HepG2 (cell line): ENCODE data around the gene CDKN2AIP. TPM values are rescaled to one million over a fixed set of nuclear protein-coding genes. Genes with fewer than 3 reads are reported as not detected.

Experiments
- ARNT ChIP-seq: fragments of 450-650 bp; IDR thresholded peaks from 2 replicates; pipeline ENCODE4 v1.6.1; 2017
- BORCS8-MEF2B ChIP-seq: sonication (generic); formaldehyde crosslinking; IDR thresholded peaks from 2 replicates; pipeline ENCODE4 v1.8.0; 2022; ENCODE audit warnings: mild to moderate bottlenecking, missing genetic modification reagents
- CBX5 ChIP-seq: sonication (generic); formaldehyde crosslinking; IDR thresholded peaks from 2 replicates; pipeline ENCODE4 v1.4.0; 2020; ENCODE audit warnings: missing genetic modification reagents, borderline replicate concordance
- FOXA3 ChIP-seq: IDR thresholded peaks from 2 replicates; pipeline ENCODE4 v1.6.1; 2016; ENCODE audit warnings: missing genetic modification reagents, missing compliant biosample characterization
- GATAD2A ChIP-seq: IDR thresholded peaks from 2 replicates; pipeline ENCODE4 v1.6.1; 2016
- GLMP ChIP-seq: sonication (generic); formaldehyde crosslinking; IDR thresholded peaks from 2 replicates; pipeline ENCODE4 v1.9.0; 2021; ENCODE audit warnings: missing genetic modification reagents, mild to moderate bottlenecking, borderline replicate concordance
- HNF4G ChIP-seq, 2 experiments: sonication (generic) in 1 of 2; formaldehyde crosslinking in 1 of 2; IDR thresholded peaks; 2 replicates each; pipeline versions ENCODE4 v1.4.0 to v1.6.1; 2011 to 2020; ENCODE audit warnings: borderline replicate concordance in 2 of 2, low read depth in 2 of 2, mild to moderate bottlenecking in 2 of 2, low read length in 1 of 2, missing genetic modification reagents in 1 of 2, moderate library complexity in 1 of 2
- HNRNPLL ChIP-seq: fragments of 200-400 bp; formaldehyde crosslinking; IDR thresholded peaks from 2 replicates; pipeline ENCODE4 v1.6.1; 2017; ENCODE audit warnings: mild to moderate bottlenecking, low read depth, low read length; ENCODE audit not compliant: poor library complexity, severe bottlenecking
- IKZF1 ChIP-seq: fragments of 450-650 bp; IDR thresholded peaks from 2 replicates; pipeline ENCODE4 v1.7.1; 2016
- ISL2 ChIP-seq: sonication (generic); formaldehyde crosslinking; IDR thresholded peaks from 2 replicates; pipeline ENCODE4 v1.5.0; 2020; ENCODE audit warnings: missing genetic modification reagents
- KAT7 ChIP-seq: IDR thresholded peaks from 2 replicates; pipeline ENCODE4 v1.6.1; 2018; ENCODE audit warnings: borderline replicate concordance, missing compliant biosample characterization
- KDM4B ChIP-seq: sonication (generic); formaldehyde crosslinking; IDR thresholded peaks from 2 replicates; pipeline ENCODE4 v1.4.0; 2020; ENCODE audit warnings: missing genetic modification reagents
- KDM5B ChIP-seq: sonication (generic); formaldehyde crosslinking; IDR thresholded peaks from 2 replicates; pipeline ENCODE4 v1.4.0; 2020; ENCODE audit warnings: missing genetic modification reagents, mild to moderate bottlenecking, borderline replicate concordance
- MTA1 ChIP-seq: sonication (generic); formaldehyde crosslinking; IDR thresholded peaks from 2 replicates; pipeline ENCODE4 v1.4.0; 2020; ENCODE audit warnings: missing genetic modification reagents, mild to moderate bottlenecking, borderline replicate concordance
- NAIF1 ChIP-seq: sonication (generic); formaldehyde crosslinking; IDR thresholded peaks from 2 replicates; pipeline ENCODE4 v1.5.0; 2020; ENCODE audit warnings: mild to moderate bottlenecking, missing genetic modification reagents, borderline replicate concordance
- SAP130 ChIP-seq: IDR thresholded peaks from 2 replicates; pipeline ENCODE4 v1.6.1; 2016; ENCODE audit warnings: low read depth
- SMYD3 ChIP-seq: sonication (generic); formaldehyde crosslinking; IDR thresholded peaks from 2 replicates; pipeline ENCODE4 v1.8.1; 2023; ENCODE audit warnings: mild to moderate bottlenecking, missing genetic modification reagents
- ZBTB3 ChIP-seq: sonication (generic); formaldehyde crosslinking; IDR thresholded peaks from 2 replicates; pipeline ENCODE4 v1.4.0; 2020; ENCODE audit warnings: low read depth, mild to moderate bottlenecking, moderate library complexity, missing genetic modification reagents, borderline replicate concordance
- ZNF460 ChIP-seq: sonication (generic); formaldehyde crosslinking; IDR thresholded peaks from 2 replicates; pipeline ENCODE4 v1.5.1; 2020; ENCODE audit warnings: missing genetic modification reagents, mild to moderate bottlenecking, borderline replicate concordance
- ZNF614 ChIP-seq: IDR thresholded peaks from 2 replicates; pipeline ENCODE4 v1.6.1; 2018; ENCODE audit warnings: missing biosample characterization, missing genetic modification reagents, inconsistent platforms, borderline replicate concordance
- ZNF710 ChIP-seq: sonication (generic); formaldehyde crosslinking; IDR thresholded peaks from 2 replicates; pipeline ENCODE4 v1.5.0; 2020; ENCODE audit warnings: mild to moderate bottlenecking, missing genetic modification reagents, borderline replicate concordance
- ZNF788 ChIP-seq: sonication (generic); formaldehyde crosslinking; IDR thresholded peaks from 2 replicates; pipeline ENCODE4 v1.5.0; 2020; ENCODE audit warnings: mild to moderate bottlenecking, missing genetic modification reagents, borderline replicate concordance
- ZZZ3 ChIP-seq: sonication (generic); formaldehyde crosslinking; IDR thresholded peaks from 2 replicates; pipeline ENCODE4 v1.4.0; 2020; ENCODE audit warnings: missing genetic modification reagents, mild to moderate bottlenecking, borderline replicate concordance
- polyA plus RNA-seq, 8 experiments: library from polyadenylated mRNA; depleted of rRNA in 3 of 8; stranded (reverse) in 7 of 8; unstranded in 1 of 8; fragments of >200 nt; fragmentation: Illumina TruSeq in 4 of 8; extraction: Trizol in 4 of 8; gene quantifications; 2 replicates each; pipeline versions ENCODE4 v1.2.1 to v1.2.3, GENCODE V29; 2011 to 2016; ENCODE audit warnings: low read depth in 4 of 8, missing spikeins in 1 of 8, mixed read lengths in 1 of 8; ENCODE audit not compliant: insufficient read depth in 1 of 8
- total RNA-seq, 5 experiments: library from RNA; depleted of rRNA; stranded (reverse); fragments of >200 nt; fragmentation: Illumina TruSeq; extraction: Trizol; gene quantifications; 2 replicates each; pipeline ENCODE4 v1.2.3, GENCODE V29; 2016; ENCODE audit warnings: low read depth in 1 of 5
- TF ChIP-seq, protein P1 (sequence below): sonication (generic); formaldehyde crosslinking; IDR thresholded peaks from 2 replicates; pipeline ENCODE4 v1.4.0; 2020; ENCODE audit warnings: missing genetic modification reagents
- TF ChIP-seq, protein P2 (sequence below): sonication (generic); formaldehyde crosslinking; IDR thresholded peaks from 2 replicates; pipeline ENCODE4 v1.5.1; 2020; ENCODE audit warnings: missing genetic modification reagents, mild to moderate bottlenecking, borderline replicate concordance

The CDKN2AIP gene
- total and polyA plus RNA-seq, 2 of the 13 experiments (the other 11 are each of a cell fraction or from before 2014, with no cell fraction given), result 17.0 to 18.7 TPM

- TF ChIP-seq IKZF1, result no peak
- peak; percentile 68 for TF ChIP-seq HNRNPLL
- TF ChIP-seq BORCS8-MEF2B, result peak; percentile 58; the same call in 1 of the 2 replicates
- TF ChIP-seq, protein P1, sequence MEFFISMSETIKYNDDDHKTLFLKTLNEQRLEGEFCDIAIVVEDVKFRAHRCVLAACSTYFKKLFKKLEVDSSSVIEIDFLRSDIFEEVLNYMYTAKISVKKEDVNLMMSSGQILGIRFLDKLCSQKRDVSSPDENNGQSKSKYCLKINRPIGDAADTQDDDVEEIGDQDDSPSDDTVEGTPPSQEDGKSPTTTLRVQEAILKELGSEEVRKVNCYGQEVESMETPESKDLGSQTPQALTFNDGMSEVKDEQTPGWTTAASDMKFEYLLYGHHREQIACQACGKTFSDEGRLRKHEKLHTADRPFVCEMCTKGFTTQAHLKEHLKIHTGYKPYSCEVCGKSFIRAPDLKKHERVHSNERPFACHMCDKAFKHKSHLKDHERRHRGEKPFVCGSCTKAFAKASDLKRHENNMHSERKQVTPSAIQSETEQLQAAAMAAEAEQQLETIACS, result no peak
- 0 out of 2 replicates have a peak, but pooled peaks have one; percentile 21 for TF ChIP-seq SAP130 (CRISPR knock-in tag)
- no peak for TF ChIP-seq ZZZ3 (CRISPR knock-in tag)
- TF ChIP-seq GATAD2A, result peak; percentile 66
- TF ChIP-seq ZNF460, result no peak
- TF ChIP-seq NAIF1 (CRISPR knock-in tag), result no peak
- 0 out of 2 replicates have a peak, but pooled peaks have one; percentile 19 for TF ChIP-seq ISL2 (CRISPR knock-in tag)
- peak; percentile 38; the same call in 1 of the 2 replicates for TF ChIP-seq ZNF710 (CRISPR knock-in tag)
- TF ChIP-seq SMYD3 (CRISPR knock-in tag), result no peak
- no peak for TF ChIP-seq ZBTB3 (CRISPR knock-in tag)
- peak; percentile 42; the same call in 1 of the 2 replicates for TF ChIP-seq ZNF788
- peak; percentile 38; the same call in 1 of the 2 replicates for TF ChIP-seq KDM5B
- TF ChIP-seq MTA1 (CRISPR knock-in tag), result peak; percentile 50; the same call in 1 of the 2 replicates
- no peak for TF ChIP-seq KDM4B (CRISPR knock-in tag)
- no peak for TF ChIP-seq HNF4G (IDR thresholded peaks at IDR 0.05; ENCODE audit: borderline replicate concordance, low read depth, low read length)
- TF ChIP-seq HNF4G (CRISPR knock-in tag; IDR thresholded peaks at IDR 0.05; ENCODE audit: borderline replicate concordance, low read depth), result no peak
- peak; percentile 48; the same call in 1 of the 2 replicates for TF ChIP-seq KAT7 (CRISPR knock-in tag)
- TF ChIP-seq, protein P2, sequence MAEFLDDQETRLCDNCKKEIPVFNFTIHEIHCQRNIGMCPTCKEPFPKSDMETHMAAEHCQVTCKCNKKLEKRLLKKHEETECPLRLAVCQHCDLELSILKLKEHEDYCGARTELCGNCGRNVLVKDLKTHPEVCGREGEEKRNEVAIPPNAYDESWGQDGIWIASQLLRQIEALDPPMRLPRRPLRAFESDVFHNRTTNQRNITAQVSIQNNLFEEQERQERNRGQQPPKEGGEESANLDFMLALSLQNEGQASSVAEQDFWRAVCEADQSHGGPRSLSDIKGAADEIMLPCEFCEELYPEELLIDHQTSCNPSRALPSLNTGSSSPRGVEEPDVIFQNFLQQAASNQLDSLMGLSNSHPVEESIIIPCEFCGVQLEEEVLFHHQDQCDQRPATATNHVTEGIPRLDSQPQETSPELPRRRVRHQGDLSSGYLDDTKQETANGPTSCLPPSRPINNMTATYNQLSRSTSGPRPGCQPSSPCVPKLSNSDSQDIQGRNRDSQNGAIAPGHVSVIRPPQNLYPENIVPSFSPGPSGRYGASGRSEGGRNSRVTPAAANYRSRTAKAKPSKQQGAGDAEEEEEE, result no peak
- TF ChIP-seq FOXA3 (CRISPR knock-in tag), result peak; percentile 64; the same call in 1 of the 2 replicates
- TF ChIP-seq GLMP, result no peak
- 0 out of 2 replicates have a peak, but pooled peaks have one; percentile 29 for TF ChIP-seq ZNF614
- TF ChIP-seq ARNT, result no peak
- peak; percentile 71; the same call in 1 of the 2 replicates for TF ChIP-seq CBX5
These were observed 37.3 kb upstream of the CDKN2AIP start (continued) for GRCh38 chr4:183407128-183407585.
